ENCODE results near the gene BCAS3.

DNA sequence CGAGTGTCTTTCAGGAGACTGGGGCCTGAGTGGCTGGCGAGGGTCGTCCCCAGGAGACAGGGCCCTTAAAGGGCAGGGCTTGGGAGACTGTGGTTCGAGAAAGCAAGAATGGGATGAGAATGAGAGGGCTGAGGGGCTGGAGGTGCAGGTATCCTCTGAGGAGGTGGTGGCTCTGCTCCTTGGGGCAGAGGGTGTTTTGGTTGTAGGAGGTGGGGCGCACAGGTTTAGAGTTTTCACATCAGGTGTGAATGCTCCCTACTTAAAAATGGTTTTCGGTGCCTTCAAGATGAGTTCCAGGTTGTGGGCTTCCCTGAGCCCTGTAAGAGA lies 430 bp downstream of the BCAS3 start:
- TF ChIP-seq, protein P1, sequence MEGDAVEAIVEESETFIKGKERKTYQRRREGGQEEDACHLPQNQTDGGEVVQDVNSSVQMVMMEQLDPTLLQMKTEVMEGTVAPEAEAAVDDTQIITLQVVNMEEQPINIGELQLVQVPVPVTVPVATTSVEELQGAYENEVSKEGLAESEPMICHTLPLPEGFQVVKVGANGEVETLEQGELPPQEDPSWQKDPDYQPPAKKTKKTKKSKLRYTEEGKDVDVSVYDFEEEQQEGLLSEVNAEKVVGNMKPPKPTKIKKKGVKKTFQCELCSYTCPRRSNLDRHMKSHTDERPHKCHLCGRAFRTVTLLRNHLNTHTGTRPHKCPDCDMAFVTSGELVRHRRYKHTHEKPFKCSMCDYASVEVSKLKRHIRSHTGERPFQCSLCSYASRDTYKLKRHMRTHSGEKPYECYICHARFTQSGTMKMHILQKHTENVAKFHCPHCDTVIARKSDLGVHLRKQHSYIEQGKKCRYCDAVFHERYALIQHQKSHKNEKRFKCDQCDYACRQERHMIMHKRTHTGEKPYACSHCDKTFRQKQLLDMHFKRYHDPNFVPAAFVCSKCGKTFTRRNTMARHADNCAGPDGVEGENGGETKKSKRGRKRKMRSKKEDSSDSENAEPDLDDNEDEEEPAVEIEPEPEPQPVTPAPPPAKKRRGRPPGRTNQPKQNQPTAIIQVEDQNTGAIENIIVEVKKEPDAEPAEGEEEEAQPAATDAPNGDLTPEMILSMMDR (IDR thresholded peaks at IDR 0.05) = no peak
- TF ChIP-seq ZFX (IDR thresholded peaks at IDR 0.05; ENCODE audit: borderline replicate concordance) = no peak
